Measurements from ENCODE around the gene BMP6.

Gene BMP6

GRCh38 chr6:7749478-7749877 is 23.6 kb downstream of the BMP6 start:
- TF ChIP-seq, protein P1, sequence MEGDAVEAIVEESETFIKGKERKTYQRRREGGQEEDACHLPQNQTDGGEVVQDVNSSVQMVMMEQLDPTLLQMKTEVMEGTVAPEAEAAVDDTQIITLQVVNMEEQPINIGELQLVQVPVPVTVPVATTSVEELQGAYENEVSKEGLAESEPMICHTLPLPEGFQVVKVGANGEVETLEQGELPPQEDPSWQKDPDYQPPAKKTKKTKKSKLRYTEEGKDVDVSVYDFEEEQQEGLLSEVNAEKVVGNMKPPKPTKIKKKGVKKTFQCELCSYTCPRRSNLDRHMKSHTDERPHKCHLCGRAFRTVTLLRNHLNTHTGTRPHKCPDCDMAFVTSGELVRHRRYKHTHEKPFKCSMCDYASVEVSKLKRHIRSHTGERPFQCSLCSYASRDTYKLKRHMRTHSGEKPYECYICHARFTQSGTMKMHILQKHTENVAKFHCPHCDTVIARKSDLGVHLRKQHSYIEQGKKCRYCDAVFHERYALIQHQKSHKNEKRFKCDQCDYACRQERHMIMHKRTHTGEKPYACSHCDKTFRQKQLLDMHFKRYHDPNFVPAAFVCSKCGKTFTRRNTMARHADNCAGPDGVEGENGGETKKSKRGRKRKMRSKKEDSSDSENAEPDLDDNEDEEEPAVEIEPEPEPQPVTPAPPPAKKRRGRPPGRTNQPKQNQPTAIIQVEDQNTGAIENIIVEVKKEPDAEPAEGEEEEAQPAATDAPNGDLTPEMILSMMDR (conservative IDR thresholded peaks at IDR 0.05; ENCODE audit: control insufficient read depth, insufficient read depth, low read depth, low read length), result no peak
- H3K4me3 ChIP-seq (ENCODE audit: control insufficient read depth, low read depth, low read length), result no peak overlapping the region
- DNase-seq (ENCODE audit: low read depth), result no peak

DNA sequence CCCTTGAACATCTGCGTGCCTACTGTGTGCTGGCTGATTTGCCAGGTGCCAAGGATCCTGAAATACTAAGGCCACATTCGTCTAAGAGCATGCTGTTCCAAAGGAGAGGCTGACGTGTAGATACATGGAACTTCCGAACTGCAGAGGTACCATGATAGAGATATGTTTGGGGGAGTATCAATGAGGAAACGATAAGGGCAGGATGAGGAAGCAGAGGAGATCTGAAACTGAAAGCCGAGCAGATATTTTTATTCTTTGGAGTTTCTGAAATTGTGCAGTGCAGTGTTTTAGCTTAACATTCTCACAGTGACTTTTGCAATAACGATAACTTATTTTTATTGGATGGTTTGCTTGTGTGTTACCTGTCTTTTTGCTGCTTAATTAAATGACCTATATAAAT is 24.3 kb downstream of the BMP6 start:
- H3K4me3 ChIP-seq (ENCODE audit: control insufficient read depth, low read depth, low read length), result no peak overlapping the region
- TF ChIP-seq, protein P1 (conservative IDR thresholded peaks at IDR 0.05; ENCODE audit: control insufficient read depth, insufficient read depth, low read depth, low read length), result no peak
- no peak for DNase-seq (ENCODE audit: low read depth)

DNA sequence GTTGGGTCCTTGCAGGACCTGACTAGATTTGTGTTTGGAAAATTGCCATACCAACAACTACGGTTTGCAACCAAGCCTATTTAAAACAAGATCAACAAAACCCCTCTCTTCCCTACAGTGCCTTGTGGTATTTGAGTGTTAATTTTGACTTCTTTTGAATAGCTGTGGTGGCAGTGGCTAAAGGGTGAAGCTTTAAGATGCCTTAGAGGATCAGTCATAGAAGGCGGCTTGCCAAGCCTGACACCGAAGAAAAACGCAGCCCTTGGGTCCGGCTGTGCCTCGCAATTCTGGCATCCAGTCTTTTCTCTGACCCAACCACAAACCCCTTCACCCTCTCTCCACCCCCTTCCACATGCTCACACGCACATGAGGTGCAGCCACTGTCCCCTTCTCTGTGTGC is 32.6 kb downstream of the BMP6 start:
- DNase-seq (ENCODE audit: low read depth), result peak; percentile 79
- H3K4me3 ChIP-seq (ENCODE audit: control insufficient read depth, low read depth, low read length), result no peak overlapping the region
- TF ChIP-seq, protein P1 (conservative IDR thresholded peaks at IDR 0.05; ENCODE audit: control insufficient read depth, insufficient read depth, low read depth, low read length), result no peak

- TF ChIP-seq, protein P1 (conservative IDR thresholded peaks at IDR 0.05; ENCODE audit: control insufficient read depth, insufficient read depth, low read depth, low read length), result no peak
- DNase-seq (ENCODE audit: low read depth), result no peak
- H3K4me3 ChIP-seq (ENCODE audit: control insufficient read depth, low read depth, low read length), result no peak overlapping the region
Observed at GRCh38 chr6:7759320-7759719, 33.4 kb downstream of the BMP6 start.

DNA sequence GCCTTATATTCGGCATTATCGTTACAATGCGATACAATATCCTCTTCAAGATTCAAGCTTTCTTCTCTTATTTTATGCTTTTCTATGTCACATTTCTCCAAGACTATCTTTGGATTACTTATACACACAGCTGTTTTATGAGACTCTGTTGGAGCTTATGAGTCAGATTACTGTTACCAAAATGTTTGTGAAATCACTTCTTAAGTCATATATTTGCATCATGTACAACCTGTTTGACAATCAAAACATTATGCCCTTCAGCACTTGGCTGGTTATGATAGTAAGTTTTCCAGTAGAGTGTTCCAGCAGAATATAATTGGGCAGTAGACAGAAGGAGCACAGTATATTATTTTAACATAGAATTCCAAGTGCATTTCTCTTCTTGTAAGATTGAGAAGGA is 35.2 kb downstream of the BMP6 start:
- peak; percentile 72 for DNase-seq (ENCODE audit: low read depth)
- no peak overlapping the region for H3K4me3 ChIP-seq (ENCODE audit: control insufficient read depth, low read depth, low read length)
- TF ChIP-seq, protein P1 (conservative IDR thresholded peaks at IDR 0.05; ENCODE audit: control insufficient read depth, insufficient read depth, low read depth, low read length), result no peak

- no peak for DNase-seq (ENCODE audit: low read depth)
- H3K4me3 ChIP-seq (ENCODE audit: control insufficient read depth, low read depth, low read length), result no peak overlapping the region
- TF ChIP-seq, protein P1 (conservative IDR thresholded peaks at IDR 0.05; ENCODE audit: control insufficient read depth, insufficient read depth, low read depth, low read length), result no peak
Observed at GRCh38 chr6:7762760-7763159, 36.9 kb downstream of the BMP6 start.

GRCh38 chr6:7763881-7764280 is 38.0 kb downstream of the BMP6 start:
- no peak overlapping the region for H3K4me3 ChIP-seq (ENCODE audit: control insufficient read depth, low read depth, low read length)
- TF ChIP-seq, protein P1 (conservative IDR thresholded peaks at IDR 0.05; ENCODE audit: control insufficient read depth, insufficient read depth, low read depth, low read length), result no peak
- no peak for DNase-seq (ENCODE audit: low read depth)

Measured in fibroblast of mammary gland (primary cell).